ENCODE data around the gene UROC1.
A peak's percentile ranks its signal among the peaks of the same experiment; 100 is the strongest.

The UROC1 gene

DNA sequence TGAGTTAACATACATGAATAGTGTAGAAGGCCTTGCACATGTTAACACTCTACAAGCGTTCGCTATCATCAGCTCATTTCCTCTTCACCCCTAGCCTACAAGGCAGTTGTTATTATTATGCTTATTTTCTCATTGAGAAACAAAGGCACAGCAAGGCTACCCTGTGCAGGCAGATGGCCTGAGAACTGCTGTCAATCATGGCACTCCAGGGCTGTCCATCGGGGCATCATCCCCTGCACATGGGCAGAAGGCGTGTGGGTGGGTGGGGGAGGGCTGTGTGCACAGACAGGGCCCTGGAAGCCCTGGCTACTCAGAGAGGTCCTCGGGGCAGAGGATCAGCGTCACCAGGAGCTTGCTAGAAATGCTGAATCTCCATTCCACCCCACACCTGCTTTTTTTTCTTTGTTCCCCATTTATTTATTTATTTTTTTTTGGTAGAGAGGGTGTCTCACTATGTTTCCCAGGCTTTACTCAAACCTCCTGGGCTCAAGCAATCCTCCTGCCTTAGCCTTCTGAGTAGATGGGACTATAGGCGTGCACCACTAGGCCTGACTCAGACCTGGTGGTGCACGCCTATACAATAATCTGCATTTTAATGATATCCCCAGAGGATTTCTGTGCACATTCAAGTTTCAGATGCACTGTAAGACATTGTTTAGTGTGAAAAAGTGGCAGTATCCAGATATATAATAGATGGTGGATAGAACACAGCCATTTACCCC is 32.2 kb downstream of the UROC1 start:
- Histone ChIP-seq H3K27me3 (ENCODE audit: insufficient read depth, low read length) (no peaks in the 10 kb centered on the region), H3K23ac (ENCODE audit: low read length) (no peak overlapping the region), H4K91ac (ENCODE audit: low read depth, low read length) (no peak overlapping the region), H3K4ac (ENCODE audit: low read depth, low read length) (no peak overlapping the region), H2BK120ac (ENCODE audit: insufficient read depth, low read length, poor library complexity) (no peak overlapping the region), H3K4me3 (ENCODE audit: low read depth, low read length) (no peak overlapping the region), H3K27ac (ENCODE audit: low read depth, low read length) (no peak overlapping the region), H3K36me3 (ENCODE audit: control insufficient read depth in 1 of 2, insufficient read depth in 2 of 2, low read length in 2 of 2) (no peaks in the 10 kb centered on the region), H3K18ac (ENCODE audit: low read length) (no peak overlapping the region), H2BK5ac (ENCODE audit: low read depth, low read length, poor library complexity) (no peak overlapping the region), H2AFZ (ENCODE audit: insufficient read depth, low read length, poor library complexity) (no peak overlapping the region), H3K79me1 (ENCODE audit: low read length) (no peaks in the 10 kb centered on the region), H3K79me2 (ENCODE audit: control insufficient read depth, insufficient read depth, low read length, poor library complexity) (no peaks in the 10 kb centered on the region), H3K9me3 (ENCODE audit: insufficient read depth, low read depth, low read length) (no peaks in the 10 kb centered on the region), H3K4me2 (ENCODE audit: low read length) (no peak overlapping the region), H4K8ac (ENCODE audit: low read depth, low read length) (no peak overlapping the region), H2BK12ac (ENCODE audit: low read length) (no peak overlapping the region), H3K9ac (ENCODE audit: low read length) (no peak overlapping the region), H2AK5ac (ENCODE audit: low read length) (no peak overlapping the region), H4K12ac (ENCODE audit: low read depth, low read length) (no peak overlapping the region), H3K14ac (ENCODE audit: low read length) (no peak overlapping the region), H3K4me1 (ENCODE audit: control insufficient read depth in 1 of 2, insufficient read depth in 2 of 2, low read length in 2 of 2) (peaks cover 0 to 9% of the 10 kb centered on the region in 2 experiments)
- no peak for DNase-seq
- no CpG with 5 or more reads among the region's 8 CpGs for WGBS (ENCODE audit: extremely low coverage, insufficient coverage, insufficient read length)

GRCh38 chr3:126484662-126485061 is 32.9 kb downstream of the UROC1 start:
- H3K4me3 ChIP-seq (ENCODE audit: low read depth, low read length) = no peak overlapping the region

DNA sequence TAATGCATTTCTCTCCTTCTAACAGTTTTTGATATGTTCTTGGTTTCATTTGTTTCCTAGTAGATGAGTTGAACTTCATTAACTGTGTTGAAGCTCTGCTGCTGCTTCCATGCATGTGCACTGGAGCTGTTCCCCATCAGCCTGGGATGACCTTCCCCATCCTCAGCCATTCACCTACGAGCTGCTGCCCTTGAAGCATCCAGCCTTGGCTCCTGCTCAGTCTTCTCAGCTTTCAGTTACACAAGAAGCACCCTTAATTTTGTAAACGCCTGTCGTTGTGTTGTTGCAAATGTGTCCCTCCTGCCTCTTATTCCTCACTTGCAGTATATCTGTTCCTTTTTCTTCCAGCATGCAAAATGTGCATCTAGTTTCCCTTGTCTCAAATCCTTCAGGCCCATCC is 33.4 kb downstream of the UROC1 start:
- H3K4me1 ChIP-seq (ENCODE audit: control insufficient read depth in 1 of 2, insufficient read depth in 2 of 2, low read length in 2 of 2) = peaks cover 0 to 8% of the 10 kb centered on the region in 2 experiments
- no peak overlapping the region for H2BK5ac ChIP-seq (ENCODE audit: low read depth, low read length, poor library complexity)
- no peak overlapping the region for H4K8ac ChIP-seq (ENCODE audit: low read depth, low read length)
- H3K79me2 ChIP-seq (ENCODE audit: control insufficient read depth, insufficient read depth, low read length, poor library complexity) = no peaks in the 10 kb centered on the region
- H3K27me3 ChIP-seq (ENCODE audit: insufficient read depth, low read length) = no peaks in the 10 kb centered on the region
- no peaks in the 10 kb centered on the region for H3K36me3 ChIP-seq (ENCODE audit: control insufficient read depth in 1 of 2, insufficient read depth in 2 of 2, low read length in 2 of 2)
- H4K12ac ChIP-seq (ENCODE audit: low read depth, low read length) = no peak overlapping the region
- H3K18ac ChIP-seq (ENCODE audit: low read length) = no peak overlapping the region
- H2BK120ac ChIP-seq (ENCODE audit: insufficient read depth, low read length, poor library complexity) = no peak overlapping the region
- no peak overlapping the region for H3K9ac ChIP-seq (ENCODE audit: low read length)
- H2BK12ac ChIP-seq (ENCODE audit: low read length) = no peak overlapping the region
- H2AFZ ChIP-seq (ENCODE audit: insufficient read depth, low read length, poor library complexity) = no peak overlapping the region
- no peak overlapping the region for H2AK5ac ChIP-seq (ENCODE audit: low read length)
- H3K9me3 ChIP-seq (ENCODE audit: insufficient read depth, low read depth, low read length) = no peaks in the 10 kb centered on the region
- no peak overlapping the region for H3K14ac ChIP-seq (ENCODE audit: low read length)
- WGBS (ENCODE audit: extremely low coverage, insufficient coverage, insufficient read length) = no CpG with 5 or more reads among the region's 3 CpGs
- H3K4me3 ChIP-seq (ENCODE audit: low read depth, low read length) = no peak overlapping the region
- no peak overlapping the region for H3K23ac ChIP-seq (ENCODE audit: low read length)
- no peak for DNase-seq
- no peak overlapping the region for H3K4ac ChIP-seq (ENCODE audit: low read depth, low read length)
- H3K4me2 ChIP-seq (ENCODE audit: low read length) = no peak overlapping the region
- H3K79me1 ChIP-seq (ENCODE audit: low read length) = no peaks in the 10 kb centered on the region
- no peak overlapping the region for H3K27ac ChIP-seq (ENCODE audit: low read depth, low read length)
- H4K91ac ChIP-seq (ENCODE audit: low read depth, low read length) = no peak overlapping the region

More at GRCh38 chr3:126484662-126485061, 32.9 kb downstream of the UROC1 start:
- Histone ChIP-seq H3K9me3 (ENCODE audit: insufficient read depth, low read depth, low read length) (no peaks in the 10 kb centered on the region), H3K18ac (ENCODE audit: low read length) (no peak overlapping the region), H2BK120ac (ENCODE audit: insufficient read depth, low read length, poor library complexity) (no peak overlapping the region), H3K4me1 (ENCODE audit: control insufficient read depth in 1 of 2, insufficient read depth in 2 of 2, low read length in 2 of 2) (peaks cover 0 to 8% of the 10 kb centered on the region in 2 experiments), H3K79me2 (ENCODE audit: control insufficient read depth, insufficient read depth, low read length, poor library complexity) (no peaks in the 10 kb centered on the region), H4K91ac (ENCODE audit: low read depth, low read length) (no peak overlapping the region), H2AFZ (ENCODE audit: insufficient read depth, low read length, poor library complexity) (no peak overlapping the region), H4K12ac (ENCODE audit: low read depth, low read length) (no peak overlapping the region), H2AK5ac (ENCODE audit: low read length) (no peak overlapping the region), H2BK12ac (ENCODE audit: low read length) (no peak overlapping the region), H3K14ac (ENCODE audit: low read length) (no peak overlapping the region), H3K23ac (ENCODE audit: low read length) (no peak overlapping the region), H3K4ac (ENCODE audit: low read depth, low read length) (no peak overlapping the region), H3K36me3 (ENCODE audit: control insufficient read depth in 1 of 2, insufficient read depth in 2 of 2, low read length in 2 of 2) (no peaks in the 10 kb centered on the region), H4K8ac (ENCODE audit: low read depth, low read length) (no peak overlapping the region), H3K27ac (ENCODE audit: low read depth, low read length) (no peak overlapping the region), H2BK5ac (ENCODE audit: low read depth, low read length, poor library complexity) (no peak overlapping the region), H3K27me3 (ENCODE audit: insufficient read depth, low read length) (no peaks in the 10 kb centered on the region), H3K9ac (ENCODE audit: low read length) (peak overlapping the region; percentile 44), H3K79me1 (ENCODE audit: low read length) (no peaks in the 10 kb centered on the region), H3K4me2 (ENCODE audit: low read length) (no peak overlapping the region)
- DNase-seq = no peak
- WGBS (ENCODE audit: extremely low coverage, insufficient coverage, insufficient read length) = no CpG with 5 or more reads among the region's 3 CpGs

- Histone ChIP-seq H3K18ac (ENCODE audit: low read length) (no peak overlapping the region), H3K36me3 (ENCODE audit: control insufficient read depth in 1 of 2, insufficient read depth in 2 of 2, low read length in 2 of 2) (no peaks in the 10 kb centered on the region), H3K23ac (ENCODE audit: low read length) (no peak overlapping the region), H3K4me1 (ENCODE audit: control insufficient read depth in 1 of 2, insufficient read depth in 2 of 2, low read length in 2 of 2) (peaks cover 0 to 8% of the 10 kb centered on the region in 2 experiments), H3K79me1 (ENCODE audit: low read length) (no peaks in the 10 kb centered on the region), H3K14ac (ENCODE audit: low read length) (no peak overlapping the region), H3K4me2 (ENCODE audit: low read length) (no peak overlapping the region), H2AK5ac (ENCODE audit: low read length) (no peak overlapping the region), H2BK12ac (ENCODE audit: low read length) (no peak overlapping the region), H2AFZ (ENCODE audit: insufficient read depth, low read length, poor library complexity) (no peak overlapping the region), H2BK120ac (ENCODE audit: insufficient read depth, low read length, poor library complexity) (no peak overlapping the region), H2BK5ac (ENCODE audit: low read depth, low read length, poor library complexity) (no peak overlapping the region), H3K79me2 (ENCODE audit: control insufficient read depth, insufficient read depth, low read length, poor library complexity) (no peaks in the 10 kb centered on the region), H3K9ac (ENCODE audit: low read length) (no peak overlapping the region), H3K4me3 (ENCODE audit: low read depth, low read length) (no peak overlapping the region), H4K8ac (ENCODE audit: low read depth, low read length) (no peak overlapping the region), H3K9me3 (ENCODE audit: insufficient read depth, low read depth, low read length) (no peaks in the 10 kb centered on the region), H3K27ac (ENCODE audit: low read depth, low read length) (no peak overlapping the region), H4K12ac (ENCODE audit: low read depth, low read length) (no peak overlapping the region), H3K4ac (ENCODE audit: low read depth, low read length) (no peak overlapping the region), H4K91ac (ENCODE audit: low read depth, low read length) (no peak overlapping the region), H3K27me3 (ENCODE audit: insufficient read depth, low read length) (no peaks in the 10 kb centered on the region)
- DNase-seq = no peak
- WGBS (ENCODE audit: extremely low coverage, insufficient coverage, insufficient read length) = no CpG with 5 or more reads among the region's 14 CpGs
These were observed 34.2 kb downstream of the UROC1 start for GRCh38 chr3:126483321-126483761.
